Loucy (cell line): ENCODE results near the gene SMAGP.
A peak's percentile ranks its signal among the peaks of the same experiment; 100 is the strongest.
"Not testable (repeated sequence)": the region's sequence is repeated elsewhere in the genome, so short reads cannot be mapped to it uniquely, and the experiment has no call there.

Experiments
- H2AFZ ChIP-seq: fragments of 200-600 bp; sonication (generic); 2 replicates; pipeline ENCODE4 v1.6.0; 2016; ENCODE audit warnings: antibody characterized with exemption, mild to moderate bottlenecking, low read length, moderate library complexity
- H3F3A ChIP-seq: fragments of 200-600 bp; 2 replicates; pipeline ENCODE4 v1.6.0; 2016; ENCODE audit warnings: antibody characterized with exemption, low read depth, mild to moderate bottlenecking
- H3K27me3 ChIP-seq: fragments of 200-600 bp; sonication (generic); 2 replicates; pipeline ENCODE4 v1.6.1; 2014; ENCODE audit warnings: low read length, mild to moderate bottlenecking; ENCODE audit not compliant: insufficient read depth, poor library complexity, severe bottlenecking
- H3K36me3 ChIP-seq: fragments of 200-600 bp; sonication (generic); 2 replicates; pipeline ENCODE4 v1.6.1; 2016; ENCODE audit warnings: low read length; ENCODE audit not compliant: insufficient read depth
- H3K4me1 ChIP-seq: fragments of 200-600 bp; sonication (generic); 2 replicates; pipeline ENCODE4 v1.5.1; 2014; ENCODE audit warnings: low read length, mild to moderate bottlenecking; ENCODE audit not compliant: insufficient read depth, poor library complexity, severe bottlenecking
- H3K4me2 ChIP-seq: fragments of 200-600 bp; sonication (generic); 2 replicates; pipeline ENCODE4 v1.6.0; 2014; ENCODE audit warnings: antibody characterized with exemption, low read length, low read depth, mild to moderate bottlenecking; ENCODE audit not compliant: poor library complexity, severe bottlenecking
- H3K4me3 ChIP-seq: fragments of 200-600 bp; sonication (generic); 2 replicates; pipeline ENCODE4 v1.5.1; 2014; ENCODE audit warnings: low read length, mild to moderate bottlenecking, mixed read lengths; ENCODE audit not compliant: poor library complexity, severe bottlenecking
- H3K79me2 ChIP-seq: fragments of 200-600 bp; sonication (generic); 2 replicates; pipeline ENCODE4 v1.6.1; 2014; ENCODE audit warnings: low read length; ENCODE audit not compliant: insufficient read depth
- H3K9ac ChIP-seq: fragments of 200-600 bp; sonication (generic); 2 replicates; pipeline ENCODE4 v1.6.0; 2014; ENCODE audit warnings: mild to moderate bottlenecking, low read depth, low read length, moderate library complexity; ENCODE audit not compliant: poor library complexity, severe bottlenecking
- H3K9me2 ChIP-seq: fragments of 200-600 bp; sonication (generic); replicated peaks from 2 replicates; pipeline ENCODE4 v1.6.1; 2016; ENCODE audit warnings: low read depth, low read length, mixed read lengths
- H3K9me3 ChIP-seq: fragments of 200-600 bp; sonication (generic); 2 replicates; pipeline ENCODE4 v1.6.1; 2014; ENCODE audit warnings: mild to moderate bottlenecking, antibody characterized with exemption, low read length, low read depth; ENCODE audit not compliant: insufficient read depth
- H4K20me1 ChIP-seq: fragments of 200-600 bp; sonication (generic); 2 replicates; pipeline ENCODE4 v1.6.0; 2014; ENCODE audit warnings: antibody characterized with exemption, low read length, mild to moderate bottlenecking; ENCODE audit not compliant: insufficient read depth, poor library complexity, severe bottlenecking
- CTCF ChIP-seq: fragments of 200-600 bp; sonication (generic); conservative IDR thresholded peaks from 2 replicates; pipeline ENCODE4 v1.5.1; 2014; ENCODE audit warnings: mild to moderate bottlenecking, antibody characterized with exemption, low read length
- EZH2phosphoT487 ChIP-seq: fragments of 200-600 bp; IDR thresholded peaks from 2 replicates; pipeline ENCODE4 v1.6.1; 2018; ENCODE audit warnings: antibody characterized with exemption, mild to moderate bottlenecking, moderate library complexity, borderline replicate concordance

SMAGP gene

DNA sequence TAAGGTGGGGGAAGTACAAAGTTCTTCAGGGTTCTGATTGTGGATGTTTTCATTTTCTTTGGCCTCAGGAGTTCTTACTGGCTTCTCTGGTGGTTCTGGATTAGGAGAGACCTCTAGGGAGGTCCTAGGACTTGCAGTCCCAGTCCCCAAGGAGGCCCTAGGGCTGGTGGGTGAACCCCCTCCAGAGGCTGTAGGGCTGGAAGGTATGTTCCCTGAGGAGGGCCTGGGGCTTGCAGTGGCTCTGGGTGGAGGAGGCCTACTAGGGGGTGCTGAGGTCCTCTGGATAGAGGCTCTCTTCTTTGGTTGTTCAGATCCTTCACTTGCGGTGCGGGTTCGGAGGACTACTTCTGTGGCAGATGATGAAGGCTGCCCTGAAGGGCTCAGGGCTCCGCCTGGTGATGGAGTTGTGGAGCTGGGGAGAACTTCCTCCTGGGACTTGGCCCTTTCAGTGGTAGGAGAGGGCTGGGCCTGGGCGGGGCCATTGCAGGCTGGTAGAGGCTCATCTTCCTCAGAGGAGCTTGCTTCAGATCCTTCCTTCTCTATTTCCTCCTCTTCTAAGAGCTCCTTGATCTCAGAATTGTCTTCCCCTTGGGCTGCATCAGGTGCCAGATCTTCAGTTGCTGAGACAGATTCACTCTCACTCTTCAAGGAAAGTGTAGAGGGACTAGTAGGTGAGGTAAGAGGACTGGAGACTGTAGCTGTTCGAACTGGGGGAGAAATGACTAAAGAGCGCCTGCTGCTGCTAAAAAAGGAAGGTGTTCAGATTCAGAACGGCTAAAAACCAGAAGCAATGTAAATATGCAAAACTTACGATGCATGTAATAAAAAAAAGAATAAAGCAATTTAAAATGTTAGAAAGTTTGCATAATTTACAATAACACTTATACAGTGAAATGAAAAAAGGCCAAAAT is 21.6 kb upstream of the SMAGP start:
- not testable (repeated sequence) for H3K4me3 ChIP-seq
- peaks cover 30% of the 10 kb centered on the region; the same call in 1 of the 2 replicates for H3K36me3 ChIP-seq

GRCh38 chr12:51285843-51286242 is 15.6 kb upstream of the SMAGP start:
- no peak for TF ChIP-seq EZH2phosphoT487
- no peak for TF ChIP-seq CTCF
- Histone ChIP-seq H4K20me1 (no peaks in the 10 kb centered on the region), H3K9ac (no peak overlapping the region), H3K36me3 (peaks cover 23% of the 10 kb centered on the region; the same call in 1 of the 2 replicates), H3F3A (no peaks in the 10 kb centered on the region), H2AFZ (no peak overlapping the region), H3K9me2 (no peaks in the 10 kb centered on the region), H3K4me1 (no peaks in the 10 kb centered on the region), H3K27me3 (no peaks in the 10 kb centered on the region), H3K4me3 (no peak overlapping the region), H3K79me2 (no peaks in the 10 kb centered on the region), H3K9me3 (no peaks in the 10 kb centered on the region), H3K4me2 (no peak overlapping the region)

More for the DNA sequence above, 21.6 kb upstream of the SMAGP start:
- H3K79me2 ChIP-seq, H3K27me3 ChIP-seq, H3K9ac ChIP-seq, H3K4me2 ChIP-seq, H4K20me1 ChIP-seq, H3K9me2 ChIP-seq, H3K4me1 ChIP-seq, H3F3A ChIP-seq, H3K9me3 ChIP-seq: not testable (repeated sequence)
- H2AFZ ChIP-seq, result 0 out of 2 replicates have a peak overlapping the region, but pooled peaks have one; percentile 41
- TF ChIP-seq CTCF, result peak; percentile 37

DNA sequence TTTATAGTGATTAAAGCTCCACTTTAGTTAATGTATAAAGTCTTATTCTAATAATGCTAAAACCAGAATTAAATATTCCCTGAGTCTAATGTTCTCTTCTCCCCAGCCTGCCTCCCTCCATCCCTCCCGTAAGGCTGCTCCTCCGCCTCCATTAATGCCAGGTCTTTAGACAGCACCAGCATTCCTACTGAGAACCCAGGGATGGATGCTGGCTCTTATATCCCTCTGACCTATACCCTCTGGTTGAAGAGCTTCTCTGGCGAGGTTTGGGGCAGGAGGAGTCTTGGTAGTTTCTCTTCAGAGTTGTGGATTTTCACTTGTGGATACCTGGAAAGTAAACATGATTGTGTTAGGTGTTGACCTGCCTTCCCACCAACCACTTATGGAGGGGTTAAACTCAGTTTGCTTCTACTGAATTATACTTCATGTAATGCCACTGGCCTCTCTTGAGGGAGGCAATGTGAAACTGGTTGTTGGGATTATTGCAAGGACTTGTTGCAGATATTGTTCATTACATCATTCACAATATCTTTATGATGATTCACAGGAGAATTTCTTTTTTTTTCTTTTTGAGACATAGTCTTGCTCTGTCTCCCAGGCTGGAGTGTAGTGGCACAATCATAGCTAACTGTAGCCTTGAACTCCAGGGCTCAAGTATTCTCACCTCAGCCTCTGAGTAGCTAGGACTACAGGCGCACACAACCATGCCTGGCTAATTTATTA is 11.1 kb upstream of the SMAGP start:
- Histone ChIP-seq H3K4me1 (no peaks in the 10 kb centered on the region), H3K9me3 (no peaks in the 10 kb centered on the region), H3K4me2 (no peak overlapping the region), H3K36me3 (peaks cover 21% of the 10 kb centered on the region; the same call in 1 of the 2 replicates), H3K27me3 (no peaks in the 10 kb centered on the region), H3F3A (no peaks in the 10 kb centered on the region), H3K79me2 (no peaks in the 10 kb centered on the region), H3K4me3 (no peak overlapping the region), H2AFZ (no peak overlapping the region), H3K9ac (no peak overlapping the region), H4K20me1 (no peaks in the 10 kb centered on the region), H3K9me2 (no peaks in the 10 kb centered on the region)
- TF ChIP-seq CTCF, result no peak
- TF ChIP-seq EZH2phosphoT487, result no peak
